IMR-90 (cell line): ENCODE measurements around the gene AHCTF1. TPM values are rescaled to one million over a fixed set of nuclear protein-coding genes. Genes with fewer than 3 reads are reported as not detected.

Source experiments
- ATAC-seq: fragments of 200-7000 bp; cut with Tn5 transposase; 2 replicates; pipeline ENCODE4 v1.9.1; 2020; ENCODE audit warnings: low read depth, mild to moderate bottlenecking, moderate library complexity
- BruUV-seq: library from RNA; stranded (reverse); fragments of 400-500 nt; replicated peaks from 2 replicates; lab custom pipeline; 2021; lab: Mats Ljungman, UMichigan
- CTCF ChIA-PET: fragments of 300-600 bp; formaldehyde crosslinking; extraction: SDS; loops from one replicate; lab custom pipeline; 2021; ENCODE audit warnings: antibody characterized with exemption; lab: Yijun Ruan, JAX
- POLR2A ChIA-PET: fragments of 300-600 bp; sonication (Branson Sonifier 250); formaldehyde crosslinking; loops from one replicate; lab custom pipeline; 2022; ENCODE audit warnings: antibody characterized with exemption; ENCODE audit not compliant: unreplicated experiment; lab: Charles Lee
- DNase-seq: peaks from one replicate; pipeline ENCODE4 v3.0.0; 2013
- H2AFZ ChIP-seq: replicated peaks from 2 replicates; pipeline ENCODE3; 2013; ENCODE audit warnings: low read length, mild to moderate bottlenecking; ENCODE audit not compliant: poor library complexity
- H2AK5ac ChIP-seq: 2 replicates; pipeline ENCODE4 v1.6.1; 2013; ENCODE audit warnings: low read depth, low read length, inconsistent platforms
- H2AK9ac ChIP-seq: replicated peaks from 2 replicates; pipeline ENCODE3; 2013; ENCODE audit warnings: mild to moderate bottlenecking, low read depth, low read length, moderate library complexity; ENCODE audit not compliant: poor library complexity
- H2BK120ac ChIP-seq: 2 replicates; pipeline ENCODE4 v1.6.1; 2013; ENCODE audit warnings: low read depth, low read length, inconsistent platforms
- H2BK15ac ChIP-seq: 3 replicates; pipeline ENCODE4 v1.6.1; 2013; ENCODE audit warnings: low read depth, low read length, inconsistent platforms
- H2BK20ac ChIP-seq: 2 replicates; pipeline ENCODE4 v1.6.1; 2013; ENCODE audit warnings: low read depth, mild to moderate bottlenecking, inconsistent platforms, low read length, moderate library complexity
- H2BK5ac ChIP-seq: 2 replicates; pipeline ENCODE4 v1.6.1; 2013; ENCODE audit warnings: mild to moderate bottlenecking, low read depth, low read length, inconsistent platforms; ENCODE audit not compliant: poor library complexity, severe bottlenecking
- H3K14ac ChIP-seq: replicated peaks from 2 replicates; pipeline ENCODE4 v1.6.1; 2013; ENCODE audit warnings: low read depth, low read length, inconsistent platforms
- H3K18ac ChIP-seq: 2 replicates; pipeline ENCODE4 v1.6.1; 2013; ENCODE audit warnings: low read depth, low read length, control low read depth
- H3K23ac ChIP-seq: 2 replicates; pipeline ENCODE4 v1.6.1; 2013; ENCODE audit warnings: low read depth, low read length, inconsistent platforms
- H3K27ac ChIP-seq: 2 replicates; pipeline ENCODE4 v1.5.1; 2013; ENCODE audit warnings: mild to moderate bottlenecking, control low read depth, low read length; ENCODE audit not compliant: insufficient read depth
- H3K27me3 ChIP-seq: 2 replicates; pipeline ENCODE4 v1.6.1; 2013; ENCODE audit warnings: low read length; ENCODE audit not compliant: control insufficient read depth, insufficient read depth
- H3K36me3 ChIP-seq: 2 replicates; pipeline ENCODE4 v1.6.1; 2013; ENCODE audit warnings: low read length, mixed read lengths; ENCODE audit not compliant: control insufficient read depth, insufficient read depth
- H3K4ac ChIP-seq: 2 replicates; pipeline ENCODE4 v1.6.1; 2013; ENCODE audit warnings: low read depth, low read length, inconsistent platforms
- H3K4me1 ChIP-seq: 2 replicates; pipeline ENCODE4 v1.6.1; 2013; ENCODE audit warnings: low read length, mixed read lengths; ENCODE audit not compliant: control insufficient read depth, insufficient read depth
- H3K4me2 ChIP-seq: 2 replicates; pipeline ENCODE4 v1.6.1; 2013; ENCODE audit warnings: low read depth, mild to moderate bottlenecking, control low read depth, low read length, moderate library complexity
- H3K4me3 ChIP-seq: 2 replicates; pipeline ENCODE4 v1.5.1; 2013; ENCODE audit warnings: low read depth, mild to moderate bottlenecking, control low read depth, low read length, moderate library complexity; ENCODE audit not compliant: insufficient read depth
- H3K56ac ChIP-seq: 2 replicates; pipeline ENCODE4 v1.6.1; 2013; ENCODE audit warnings: low read length, inconsistent platforms; ENCODE audit not compliant: insufficient read depth; ENCODE audit errors: extremely low read depth
- H3K79me1 ChIP-seq, 2 experiments: 2 replicates each; pipeline ENCODE4 v1.6.1; 2013; ENCODE audit warnings: low read length in 2 of 2, inconsistent platforms in 1 of 2, low read depth in 1 of 2
- H3K9ac ChIP-seq: 2 replicates; pipeline ENCODE4 v1.6.1; 2013; ENCODE audit warnings: low read depth, low read length, control low read depth
- H3K9me1 ChIP-seq: 2 replicates; pipeline ENCODE4 v1.6.1; 2013; ENCODE audit warnings: low read length, inconsistent platforms; ENCODE audit not compliant: insufficient read depth
- H3K9me3 ChIP-seq: 2 replicates; pipeline ENCODE4 v1.6.1; 2013; ENCODE audit warnings: low read length; ENCODE audit not compliant: control insufficient read depth, insufficient read depth
- H4K20me1 ChIP-seq: 2 replicates; pipeline ENCODE4 v1.6.1; 2013; ENCODE audit warnings: low read length, inconsistent platforms; ENCODE audit not compliant: insufficient read depth
- H4K5ac ChIP-seq: 2 replicates; pipeline ENCODE4 v1.6.1; 2013; ENCODE audit warnings: mild to moderate bottlenecking, low read depth, low read length, control low read depth
- H4K8ac ChIP-seq, 2 experiments: 2 replicates each; pipeline ENCODE4 v1.6.1; 2013; ENCODE audit warnings: low read depth in 2 of 2, low read length in 2 of 2, control low read depth in 1 of 2, inconsistent platforms in 1 of 2
- H4K91ac ChIP-seq: 2 replicates; pipeline ENCODE4 v1.6.1; 2013; ENCODE audit warnings: low read depth, low read length, inconsistent platforms; ENCODE audit not compliant: insufficient read depth
- MAZ ChIP-seq: IDR thresholded peaks from 2 replicates; pipeline ENCODE4 v1.6.1; 2012; ENCODE audit warnings: low read depth, mild to moderate bottlenecking, low read length, improper control_type of control experiment, moderate library complexity, borderline replicate concordance
- MXI1 ChIP-seq: IDR thresholded peaks from 2 replicates; pipeline ENCODE4 v1.6.1; 2012; ENCODE audit warnings: low read depth, mild to moderate bottlenecking, low read length, moderate library complexity, borderline replicate concordance
- NFE2L2 ChIP-seq: fragments of 150-350 bp; IDR thresholded peaks from 2 replicates; pipeline ENCODE4 v1.6.1; 2016; ENCODE audit warnings: low read depth, mild to moderate bottlenecking, low read length
- POLR2A ChIP-seq: IDR thresholded peaks from 2 replicates; pipeline ENCODE4 v1.6.1; 2012; ENCODE audit warnings: mild to moderate bottlenecking, low read depth, low read length
- RAD21 ChIP-seq: IDR thresholded peaks from 2 replicates; pipeline ENCODE4 v1.6.1; 2012; ENCODE audit warnings: low read length, improper control_type of control experiment
- RFX5 ChIP-seq: IDR thresholded peaks from 2 replicates; pipeline ENCODE4 v1.8.0; 2012; ENCODE audit warnings: low read depth, mild to moderate bottlenecking, low read length, moderate library complexity
- WGBS, 2 experiments: methylation state at CpG; one replicate each; pipeline versions ENCODE4 v1.1.5 to v1.1.7; 2013; ENCODE audit warnings: missing lambda C conversion rate in 2 of 2; ENCODE audit not compliant: insufficient read length in 1 of 2; ENCODE audit errors: extremely low coverage in 2 of 2; 5-methylcytosine and 5-hydroxymethylcytosine counted together
- dilution Hi-C: fragments of 300-500 bp; cut with HindIII; formaldehyde crosslinking; loops from one replicate; pipeline ENCODE4 v1.14.3; 2018; ENCODE audit warnings: low sequenced_read_pairs; ENCODE audit not compliant: unreplicated experiment
- in situ Hi-C: fragments of 300-500 bp; cut with MboI; formaldehyde crosslinking; loops from 3 replicates; pipeline ENCODE4 v1.14.3; 2019; ENCODE audit warnings: low sequenced_read_pairs, inconsistent platforms, mixed read lengths
- intact Hi-C: fragments of 100-400 bp; cut with micrococcal nuclease; formaldehyde crosslinking; loops from 2 replicates; pipeline ENCODE4 v1.10.0; 2022
- polyA plus RNA-seq, 3 experiments: library from polyadenylated mRNA; depleted of rRNA; stranded (reverse); fragments of >200 nt; gene quantifications; 2 replicates each; pipeline ENCODE4 v1.2.3, GENCODE V29; 2012; ENCODE audit warnings: low replicate concordance in 1 of 3
- total RNA-seq: library from RNA; depleted of rRNA; stranded (reverse); fragments of >200 nt; gene quantifications from 2 replicates; pipeline ENCODE4 v1.2.3, GENCODE V29; 2012

AHCTF1 gene
- total and polyA plus RNA-seq, 2 of the 4 experiments (the other 2 are of a cell fraction): 8.9 to 29.0 TPM

DNA sequence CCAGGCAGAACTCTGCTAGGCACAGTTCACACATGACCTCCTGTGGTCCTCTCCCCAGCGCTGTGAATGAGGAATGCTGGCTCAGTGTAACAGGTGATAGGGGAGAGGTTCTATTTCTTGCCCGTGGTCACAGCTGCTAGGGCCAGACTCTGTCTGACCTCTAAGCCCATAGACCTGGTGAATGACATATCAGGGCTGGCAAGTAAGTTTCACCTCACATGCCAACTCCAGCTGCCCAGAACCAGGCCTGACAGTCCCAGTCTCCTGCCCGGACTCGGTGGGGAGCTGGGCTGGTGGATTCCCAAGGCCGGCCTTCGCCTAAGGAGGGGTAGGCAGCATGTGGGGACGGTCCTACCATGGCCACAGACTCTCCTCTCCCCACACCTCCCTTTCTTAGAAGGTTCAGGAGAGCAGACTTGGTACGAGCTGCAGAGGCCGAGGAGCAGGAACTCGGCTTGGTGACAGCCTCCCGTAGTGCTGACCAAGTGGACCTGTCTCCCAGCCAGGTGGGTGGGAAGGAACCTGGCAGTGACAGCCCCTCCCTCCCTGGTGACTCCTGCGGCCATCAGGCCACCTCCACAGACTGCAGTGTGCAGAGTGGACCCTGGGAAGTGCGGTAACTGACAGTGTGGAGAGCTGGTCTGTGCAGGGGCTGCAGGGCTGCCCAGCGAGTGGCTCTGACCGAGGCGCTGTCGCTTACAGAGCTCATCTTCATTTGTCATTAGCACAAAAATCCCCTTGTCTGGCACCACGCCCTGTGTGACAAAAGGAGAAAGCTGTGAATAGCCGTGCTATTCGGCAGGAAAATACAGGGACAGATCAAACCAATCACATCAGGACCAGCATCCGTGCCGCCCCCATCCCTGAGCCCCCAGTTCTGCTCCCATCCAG, 132.9 kb downstream of the AHCTF1 start:
- WGBS, 2 experiments: 41% methylated on average over 4 of the region's 22 CpGs; no CpG with 5 or more reads in 1 of the 2 experiments
- in situ Hi-C loops (no loop called here), intact Hi-C loops (no loop called here), dilution Hi-C loops (no loop called here)
- H3K79me1 ChIP-seq: no peaks in the 10 kb centered on the region
- peaks cover 22% of the 10 kb centered on the region; the same call in 1 of the 2 replicates for H3K27me3 ChIP-seq
- peaks cover 6% of the 10 kb centered on the region; the same call in 1 of the 2 replicates for H3K9me1 ChIP-seq
- no peak overlapping the region for H3K27ac ChIP-seq
- DNase-seq (no peak), ATAC-seq (no peak)
- no peak overlapping the region for H3K4me2 ChIP-seq
- no peak overlapping the region for H3K14ac ChIP-seq
- TF ChIP-seq NFE2L2: no peak
- no peak for TF ChIP-seq MXI1
- no peak for TF ChIP-seq POLR2A
- TF ChIP-seq RFX5: no peak
- TF ChIP-seq MAZ: no peak
- TF ChIP-seq RAD21: no peak
- no peak overlapping the region for H3K56ac ChIP-seq
- H4K91ac ChIP-seq: no peak overlapping the region
- no peak overlapping the region for H2BK120ac ChIP-seq
- BruUV-seq: no TSS peak
- H2AK9ac ChIP-seq: peak overlapping the region; percentile 73
- H3K4me3 ChIP-seq: no peak overlapping the region
- no peak overlapping the region for H4K5ac ChIP-seq
- no peak overlapping the region for H2BK20ac ChIP-seq
- H3K4me1 ChIP-seq: peaks cover 6% of the 10 kb centered on the region; the same call in 1 of the 2 replicates
- H4K20me1 ChIP-seq: no peaks in the 10 kb centered on the region
- no peak overlapping the region for H2AK5ac ChIP-seq
- no peak overlapping the region for H2BK5ac ChIP-seq
- ChIA-PET CTCF (no interaction called here), POLR2A (no interaction called here)
- no peaks in the 10 kb centered on the region for H3K36me3 ChIP-seq
- no peak overlapping the region for H2BK15ac ChIP-seq
- no peaks in the 10 kb centered on the region; the same call in 1 of the 2 replicates for H3K9me3 ChIP-seq
- H3K18ac ChIP-seq: no peak overlapping the region
- no peak overlapping the region for H3K9ac ChIP-seq
- H3K4ac ChIP-seq: no peak overlapping the region
- H3K23ac ChIP-seq: no peak overlapping the region
- no peak overlapping the region for H4K8ac ChIP-seq
- no peak overlapping the region for H2AFZ ChIP-seq
